Fibroblast of villous mesenchyme (primary cell): Measurements from ENCODE around the gene ADCY10. TPM values are rescaled to one million over a fixed set of nuclear protein-coding genes. Genes with fewer than 3 reads are reported as not detected.

Source experiments
- DNase-seq: peaks from one replicate; pipeline ENCODE4 v3.0.0-alpha.2; 2010; ENCODE audit warnings: low read depth
- H3K4me3 ChIP-seq: 2 replicates; pipeline ENCODE4 v1.5.1; 2011; ENCODE audit warnings: low read depth, mild to moderate bottlenecking, low read length
- CTCF ChIP-seq: IDR thresholded peaks from 2 replicates; pipeline ENCODE4 v1.5.1; 2012; ENCODE audit warnings: low read depth, mild to moderate bottlenecking, low read length; ENCODE audit not compliant: insufficient read depth
- total RNA-seq: library from RNA; depleted of rRNA; stranded (reverse); fragments of >200 nt; gene quantifications from 2 replicates; pipeline ENCODE4 v1.2.3, GENCODE V29; 2012

The ADCY10 gene
- total RNA-seq, 1 donor, result under 0.01 TPM

- TF ChIP-seq CTCF, result no peak
- no peak overlapping the region for H3K4me3 ChIP-seq
- no peak for DNase-seq
Measured at GRCh38 chr1:167829868-167830267, 84.1 kb downstream of the ADCY10 start.

GRCh38 chr1:167826127-167826526 is 87.8 kb downstream of the ADCY10 start:
- H3K4me3 ChIP-seq, result no peak overlapping the region
- TF ChIP-seq CTCF, result no peak
- no peak for DNase-seq

- TF ChIP-seq CTCF, result no peak
- no peak overlapping the region for H3K4me3 ChIP-seq
- DNase-seq, result no peak
Measured at GRCh38 chr1:167825419-167826079, 88.4 kb downstream of the ADCY10 start.

GRCh38 chr1:167824163-167824794 is 89.7 kb downstream of the ADCY10 start:
- no peak overlapping the region for H3K4me3 ChIP-seq
- no peak for TF ChIP-seq CTCF
- DNase-seq, result no peak

- DNase-seq, result no peak
- no peak for TF ChIP-seq CTCF
- no peak overlapping the region for H3K4me3 ChIP-seq
Measured at GRCh38 chr1:167821969-167822685, 91.8 kb downstream of the ADCY10 start.

- TF ChIP-seq CTCF, result no peak
- no peak overlapping the region for H3K4me3 ChIP-seq
- no peak for DNase-seq
Measured at GRCh38 chr1:167821356-167821685, 92.6 kb downstream of the ADCY10 start.
